ENCODE results near the gene TPK1. TPM values are rescaled to one million over a fixed set of nuclear protein-coding genes. Genes with fewer than 3 reads are reported as not detected.

Gene TPK1
- total RNA-seq, 1 donor, result 6.9 TPM

DNA sequence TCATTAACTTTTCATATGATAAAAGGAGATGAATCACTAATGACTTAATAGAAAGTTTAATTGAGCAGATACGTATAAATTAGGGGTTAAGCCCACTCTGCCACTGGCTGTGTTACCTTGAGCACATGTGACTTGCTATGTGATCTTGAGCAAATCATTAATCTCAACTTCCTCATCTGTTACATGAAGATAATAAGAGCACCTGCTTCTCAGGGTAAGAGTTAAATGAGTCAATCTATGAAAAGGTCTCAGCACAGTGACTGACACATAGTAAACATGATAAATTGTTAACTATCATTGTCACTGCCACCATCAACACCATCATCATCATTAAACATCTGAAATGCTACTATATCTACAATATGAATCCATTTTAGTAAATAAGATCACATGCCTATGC, 110.8 kb downstream of the TPK1 start:
- Histone ChIP-seq H3K4me3 (ENCODE audit: insufficient read depth, low read length) (no peak overlapping the region), H3K4me1 (ENCODE audit: insufficient read depth, low read length) (no peaks in the 10 kb centered on the region), H2AFZ (ENCODE audit: low read length) (no peak overlapping the region), H3K4me2 (ENCODE audit: insufficient read depth, low read length) (no peak overlapping the region), H3K79me2 (ENCODE audit: insufficient read depth, low read length) (no peaks in the 10 kb centered on the region), H4K20me1 (ENCODE audit: insufficient read depth, low read length) (no peaks in the 10 kb centered on the region), H3K9me3 (ENCODE audit: low read depth, low read length) (no peaks in the 10 kb centered on the region), H3K27ac (ENCODE audit: low read depth, low read length) (no peak overlapping the region), H3K27me3 (ENCODE audit: insufficient read depth, low read length) (no peaks in the 10 kb centered on the region), H3K36me3 (ENCODE audit: insufficient read depth, low read length) (no peaks in the 10 kb centered on the region)
- TF ChIP-seq, protein P1, sequence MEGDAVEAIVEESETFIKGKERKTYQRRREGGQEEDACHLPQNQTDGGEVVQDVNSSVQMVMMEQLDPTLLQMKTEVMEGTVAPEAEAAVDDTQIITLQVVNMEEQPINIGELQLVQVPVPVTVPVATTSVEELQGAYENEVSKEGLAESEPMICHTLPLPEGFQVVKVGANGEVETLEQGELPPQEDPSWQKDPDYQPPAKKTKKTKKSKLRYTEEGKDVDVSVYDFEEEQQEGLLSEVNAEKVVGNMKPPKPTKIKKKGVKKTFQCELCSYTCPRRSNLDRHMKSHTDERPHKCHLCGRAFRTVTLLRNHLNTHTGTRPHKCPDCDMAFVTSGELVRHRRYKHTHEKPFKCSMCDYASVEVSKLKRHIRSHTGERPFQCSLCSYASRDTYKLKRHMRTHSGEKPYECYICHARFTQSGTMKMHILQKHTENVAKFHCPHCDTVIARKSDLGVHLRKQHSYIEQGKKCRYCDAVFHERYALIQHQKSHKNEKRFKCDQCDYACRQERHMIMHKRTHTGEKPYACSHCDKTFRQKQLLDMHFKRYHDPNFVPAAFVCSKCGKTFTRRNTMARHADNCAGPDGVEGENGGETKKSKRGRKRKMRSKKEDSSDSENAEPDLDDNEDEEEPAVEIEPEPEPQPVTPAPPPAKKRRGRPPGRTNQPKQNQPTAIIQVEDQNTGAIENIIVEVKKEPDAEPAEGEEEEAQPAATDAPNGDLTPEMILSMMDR (IDR thresholded peaks at IDR 0.05; ENCODE audit: extremely low read depth, low read depth, low read length), result no peak
- peak; percentile 11 for DNase-seq (ENCODE audit: insufficient read length, low spot score, missing footprints)

DNA sequence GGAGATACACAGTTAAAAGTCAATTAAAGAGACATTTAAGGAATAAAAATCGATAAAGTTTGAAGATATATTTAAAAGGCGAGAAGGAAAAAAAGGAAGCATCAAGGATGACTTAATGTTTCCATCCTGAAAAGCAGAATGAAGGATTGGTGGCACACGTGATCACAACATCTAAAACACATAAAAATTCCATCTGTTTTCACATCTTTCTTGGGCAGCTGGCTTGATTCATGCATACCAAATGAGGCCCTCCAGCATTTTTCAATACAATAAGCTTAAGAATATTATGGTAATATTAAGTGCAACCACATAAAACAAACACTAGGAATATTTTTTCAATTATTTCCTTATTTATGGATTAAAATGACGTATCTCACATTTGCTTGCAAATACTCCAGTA, 112.6 kb downstream of the TPK1 start:
- H3K4me3 ChIP-seq (ENCODE audit: insufficient read depth, low read length), result no peak overlapping the region
- H3K27me3 ChIP-seq (ENCODE audit: insufficient read depth, low read length), result no peaks in the 10 kb centered on the region
- TF ChIP-seq, protein P1 (IDR thresholded peaks at IDR 0.05; ENCODE audit: extremely low read depth, low read depth, low read length), result no peak
- H3K79me2 ChIP-seq (ENCODE audit: insufficient read depth, low read length), result no peaks in the 10 kb centered on the region
- DNase-seq (ENCODE audit: insufficient read length, low spot score, missing footprints), result no peak
- H3K9me3 ChIP-seq (ENCODE audit: low read depth, low read length), result no peaks in the 10 kb centered on the region
- no peak overlapping the region for H3K4me2 ChIP-seq (ENCODE audit: insufficient read depth, low read length)
- no peaks in the 10 kb centered on the region for H4K20me1 ChIP-seq (ENCODE audit: insufficient read depth, low read length)
- no peaks in the 10 kb centered on the region for H3K4me1 ChIP-seq (ENCODE audit: insufficient read depth, low read length)
- no peak overlapping the region for H3K27ac ChIP-seq (ENCODE audit: low read depth, low read length)
- H3K36me3 ChIP-seq (ENCODE audit: insufficient read depth, low read length), result no peaks in the 10 kb centered on the region
- no peak overlapping the region for H2AFZ ChIP-seq (ENCODE audit: low read length)

DNA sequence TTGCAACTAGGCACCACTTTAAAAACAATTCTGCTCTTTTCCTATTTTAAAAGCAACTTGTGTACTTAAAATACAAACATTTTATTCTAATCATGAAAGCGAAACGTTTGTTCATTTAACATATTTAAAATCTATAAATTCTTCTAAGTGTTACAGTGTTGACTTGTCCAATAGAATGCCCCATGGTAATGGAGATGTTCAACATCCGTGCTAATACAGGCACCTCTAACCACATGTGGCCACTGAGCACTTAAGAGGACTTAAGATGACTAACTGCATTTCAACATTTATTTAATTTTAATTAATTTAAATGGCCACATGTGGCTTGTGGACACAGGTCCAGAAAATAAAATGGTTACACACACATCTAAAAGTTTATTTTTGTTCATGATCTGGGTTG, 115.1 kb downstream of the TPK1 start:
- no peak for DNase-seq (ENCODE audit: insufficient read length, low spot score, missing footprints)
- Histone ChIP-seq H3K79me2 (ENCODE audit: insufficient read depth, low read length) (no peaks in the 10 kb centered on the region), H3K9me3 (ENCODE audit: low read depth, low read length) (no peaks in the 10 kb centered on the region), H3K27ac (ENCODE audit: low read depth, low read length) (no peak overlapping the region), H3K36me3 (ENCODE audit: insufficient read depth, low read length) (no peaks in the 10 kb centered on the region), H3K4me2 (ENCODE audit: insufficient read depth, low read length) (no peak overlapping the region), H4K20me1 (ENCODE audit: insufficient read depth, low read length) (no peaks in the 10 kb centered on the region), H2AFZ (ENCODE audit: low read length) (no peak overlapping the region), H3K4me1 (ENCODE audit: insufficient read depth, low read length) (no peaks in the 10 kb centered on the region), H3K27me3 (ENCODE audit: insufficient read depth, low read length) (no peaks in the 10 kb centered on the region), H3K4me3 (ENCODE audit: insufficient read depth, low read length) (no peak overlapping the region)
- TF ChIP-seq, protein P1 (IDR thresholded peaks at IDR 0.05; ENCODE audit: extremely low read depth, low read depth, low read length), result no peak

DNA sequence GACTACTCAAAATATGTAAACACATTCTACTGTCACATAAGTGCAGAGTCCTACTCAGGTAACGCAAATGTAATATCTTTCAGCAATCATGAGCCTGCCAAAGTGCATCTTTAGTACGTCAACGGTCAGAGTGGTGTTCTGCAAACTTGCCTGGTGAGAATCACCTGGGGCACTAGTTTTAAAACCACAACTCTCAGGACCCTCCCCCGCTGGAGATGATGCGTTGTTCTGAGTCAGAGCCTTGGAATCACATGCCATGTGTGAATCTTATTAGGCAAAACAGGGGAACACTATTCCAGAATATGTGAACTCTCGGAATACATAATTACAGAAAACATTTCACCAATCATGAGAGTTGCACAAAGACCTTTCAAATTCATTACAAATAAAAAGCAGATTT, 115.7 kb downstream of the TPK1 start:
- no peaks in the 10 kb centered on the region for H3K27me3 ChIP-seq (ENCODE audit: insufficient read depth, low read length)
- H3K4me2 ChIP-seq (ENCODE audit: insufficient read depth, low read length), result no peak overlapping the region
- H3K9me3 ChIP-seq (ENCODE audit: low read depth, low read length), result no peaks in the 10 kb centered on the region
- H4K20me1 ChIP-seq (ENCODE audit: insufficient read depth, low read length), result no peaks in the 10 kb centered on the region
- H3K79me2 ChIP-seq (ENCODE audit: insufficient read depth, low read length), result no peaks in the 10 kb centered on the region
- no peak for DNase-seq (ENCODE audit: insufficient read length, low spot score, missing footprints)
- no peaks in the 10 kb centered on the region for H3K36me3 ChIP-seq (ENCODE audit: insufficient read depth, low read length)
- no peak overlapping the region for H2AFZ ChIP-seq (ENCODE audit: low read length)
- H3K27ac ChIP-seq (ENCODE audit: low read depth, low read length), result no peak overlapping the region
- no peaks in the 10 kb centered on the region for H3K4me1 ChIP-seq (ENCODE audit: insufficient read depth, low read length)
- TF ChIP-seq, protein P1 (IDR thresholded peaks at IDR 0.05; ENCODE audit: extremely low read depth, low read depth, low read length), result no peak
- no peak overlapping the region for H3K4me3 ChIP-seq (ENCODE audit: insufficient read depth, low read length)
